IPS-NIHi7 (cell line): ENCODE results near the gene DAB2IP.

ENCODE experiments used
- DNase-seq: peaks from one replicate; pipeline ENCODE4 v3.0.0; 2012; ENCODE audit warnings: mixed read lengths; ENCODE audit errors: extremely low spot score

Gene DAB2IP

DNA sequence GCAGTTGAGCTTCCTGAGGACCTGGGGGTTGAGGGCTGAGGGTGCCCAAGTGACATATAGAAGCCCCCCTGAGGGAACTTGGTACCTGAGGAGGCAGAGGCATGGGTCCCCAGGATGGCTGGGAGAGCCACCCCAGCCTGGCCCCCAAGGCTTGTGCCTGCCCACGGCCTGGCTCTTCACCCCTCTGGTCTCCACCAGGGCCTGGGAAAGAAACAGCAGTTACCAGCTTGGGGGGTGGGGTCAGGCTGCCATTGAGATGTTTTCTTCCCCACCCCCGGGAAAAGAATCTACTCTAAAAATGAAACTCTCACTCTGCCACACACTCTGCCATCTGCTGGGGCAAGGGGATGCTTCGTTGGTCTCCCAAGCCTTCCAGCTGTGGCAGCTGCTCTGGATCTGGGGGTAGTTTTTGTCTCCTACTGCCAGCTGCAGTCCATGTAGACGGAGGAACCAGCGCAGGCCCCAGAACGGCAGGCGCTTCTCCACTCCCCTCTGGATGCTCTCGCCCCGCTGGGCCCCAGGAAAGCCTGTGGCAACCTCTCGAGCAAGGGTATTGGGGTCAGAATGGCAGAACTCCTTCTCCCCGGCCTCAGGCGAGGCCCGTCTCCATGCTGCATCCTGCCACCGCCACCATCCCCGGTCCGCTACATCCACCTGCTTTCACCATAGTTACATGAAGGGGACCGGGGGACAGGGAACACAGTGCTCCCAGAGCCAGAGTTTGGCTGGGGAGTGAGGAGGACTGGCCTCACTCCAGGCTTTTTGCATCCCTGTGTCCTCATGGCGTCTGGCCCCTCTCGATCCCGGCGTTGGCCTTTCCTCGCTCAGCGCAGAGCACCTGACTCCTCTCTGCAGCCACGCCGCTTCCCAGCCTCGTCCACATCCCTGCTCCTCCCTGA, 123.5 kb downstream of the DAB2IP start:
- no peak for DNase-seq

GRCh38 chr9:121776001-121776738, 124.7 kb downstream of the DAB2IP start:
- no peak for DNase-seq

DNA sequence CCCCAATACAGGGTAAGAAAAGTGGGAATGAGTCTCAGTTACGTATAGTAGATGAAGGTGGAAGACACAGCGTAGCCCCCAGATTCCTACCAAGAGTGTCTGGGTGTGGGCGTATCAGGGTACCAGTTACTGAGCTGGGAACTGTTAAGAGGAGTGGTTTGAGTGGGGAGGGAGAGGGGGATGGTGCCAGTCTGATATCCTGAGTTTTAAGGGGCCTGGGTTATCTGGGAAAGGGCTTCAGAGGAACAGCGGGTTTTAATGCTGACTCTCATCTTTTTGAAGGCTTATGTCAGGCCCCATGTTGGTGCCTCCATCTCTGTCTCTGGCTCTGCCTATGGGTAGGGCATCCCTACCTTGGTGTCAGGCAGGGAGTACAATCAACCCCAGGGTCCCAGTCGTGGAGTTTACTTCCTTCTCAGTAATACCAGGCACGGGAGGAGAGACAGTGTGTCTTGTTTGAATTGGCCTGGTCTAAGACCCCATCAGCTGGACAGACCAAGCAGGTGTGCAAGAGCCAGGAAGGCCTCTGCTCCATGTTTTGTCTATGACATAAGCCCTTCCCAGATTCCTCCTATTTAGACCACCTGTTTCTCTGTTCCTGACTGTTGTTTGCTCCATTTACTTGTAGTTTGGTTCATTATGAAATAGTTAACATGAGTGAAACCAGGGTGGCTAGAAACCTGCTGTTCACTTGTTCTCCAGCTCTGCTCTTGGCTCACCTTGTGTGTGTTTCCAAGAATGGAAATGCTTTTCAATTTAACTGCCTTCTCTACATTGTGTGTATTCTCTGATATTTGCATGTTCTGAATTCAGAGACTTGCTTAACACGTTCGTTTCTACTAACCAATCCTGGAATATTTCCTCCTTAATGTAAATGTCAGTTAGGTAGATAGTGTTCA, 125.6 kb downstream of the DAB2IP start:
- no peak for DNase-seq

- no peak for DNase-seq
Observed at GRCh38 chr9:121778252-121779225, 127.1 kb downstream of the DAB2IP start.

GRCh38 chr9:121779381-121780117, 128.1 kb downstream of the DAB2IP start:
- no peak for DNase-seq

DNA sequence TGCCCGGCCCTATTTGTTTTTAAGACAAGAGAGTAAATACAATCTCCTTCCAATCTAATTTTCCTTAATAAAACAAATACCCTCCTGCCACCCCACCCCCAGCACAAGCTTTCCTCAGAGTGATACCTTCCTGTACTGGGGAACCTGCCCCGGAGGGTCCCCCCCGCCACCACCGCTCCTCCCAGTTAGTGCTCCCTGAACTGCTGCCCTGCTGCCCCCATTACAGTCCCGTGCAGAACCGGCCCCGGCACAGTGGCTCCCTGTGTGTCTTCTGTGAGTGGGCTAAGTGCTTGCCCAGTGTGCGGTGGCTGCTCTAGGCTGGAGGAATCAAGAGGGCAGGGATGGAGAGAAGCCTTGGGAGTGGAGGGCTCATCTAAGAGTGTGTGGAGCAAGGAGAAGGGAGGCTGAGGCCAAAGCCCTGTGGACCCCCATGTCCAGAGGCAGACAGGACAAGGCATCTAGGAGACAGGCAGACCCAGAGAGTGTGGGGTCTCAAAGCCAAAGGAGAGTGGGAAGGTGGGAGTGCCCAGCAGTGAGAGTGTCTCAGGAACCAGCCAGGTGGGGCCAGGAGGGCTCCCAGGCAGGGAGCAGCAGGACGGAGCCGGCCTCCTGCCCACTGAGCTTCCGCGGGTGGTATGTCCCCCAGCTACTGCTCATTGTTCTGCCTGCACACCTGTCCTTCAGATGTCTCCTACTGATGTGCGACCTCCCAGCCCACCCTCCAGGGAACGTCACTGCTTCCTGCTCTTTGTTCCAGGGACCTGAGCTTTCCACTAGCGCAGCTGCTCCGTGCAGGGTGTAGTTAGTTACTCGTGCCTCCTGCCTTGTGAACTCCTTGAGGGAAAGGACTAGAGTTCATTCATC, 129.0 kb downstream of the DAB2IP start:
- no peak for DNase-seq

GRCh38 chr9:121781145-121781548, 129.7 kb downstream of the DAB2IP start:
- no peak for DNase-seq

- DNase-seq, result no peak
Observed at GRCh38 chr9:121781701-121782464, 130.4 kb downstream of the DAB2IP start.

GRCh38 chr9:121782514-121783110, 131.2 kb downstream of the DAB2IP start:
- DNase-seq, result no peak

DNA sequence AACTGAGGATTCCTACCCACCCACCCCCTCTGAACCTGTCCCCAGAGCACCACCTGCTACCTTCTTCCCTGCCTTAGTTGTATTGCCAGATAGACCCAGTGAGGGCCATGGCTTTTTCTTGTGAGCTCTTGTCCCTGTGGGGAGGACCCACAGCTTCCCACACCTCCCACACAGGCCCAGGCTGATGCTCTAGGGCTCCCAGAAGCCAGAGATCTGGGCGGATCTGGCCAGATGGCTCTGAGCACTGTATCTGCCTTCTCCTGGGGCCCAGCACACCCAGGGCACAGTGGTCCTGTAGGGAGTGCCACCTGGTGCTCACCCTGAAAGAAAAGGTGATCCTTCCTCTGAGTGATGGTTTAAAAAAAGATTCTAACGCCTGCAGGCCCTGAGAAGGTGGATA, 131.7 kb downstream of the DAB2IP start:
- no peak for DNase-seq

GRCh38 chr9:121783521-121784507, 132.4 kb downstream of the DAB2IP start:
- DNase-seq, result peak; percentile 44

DNA sequence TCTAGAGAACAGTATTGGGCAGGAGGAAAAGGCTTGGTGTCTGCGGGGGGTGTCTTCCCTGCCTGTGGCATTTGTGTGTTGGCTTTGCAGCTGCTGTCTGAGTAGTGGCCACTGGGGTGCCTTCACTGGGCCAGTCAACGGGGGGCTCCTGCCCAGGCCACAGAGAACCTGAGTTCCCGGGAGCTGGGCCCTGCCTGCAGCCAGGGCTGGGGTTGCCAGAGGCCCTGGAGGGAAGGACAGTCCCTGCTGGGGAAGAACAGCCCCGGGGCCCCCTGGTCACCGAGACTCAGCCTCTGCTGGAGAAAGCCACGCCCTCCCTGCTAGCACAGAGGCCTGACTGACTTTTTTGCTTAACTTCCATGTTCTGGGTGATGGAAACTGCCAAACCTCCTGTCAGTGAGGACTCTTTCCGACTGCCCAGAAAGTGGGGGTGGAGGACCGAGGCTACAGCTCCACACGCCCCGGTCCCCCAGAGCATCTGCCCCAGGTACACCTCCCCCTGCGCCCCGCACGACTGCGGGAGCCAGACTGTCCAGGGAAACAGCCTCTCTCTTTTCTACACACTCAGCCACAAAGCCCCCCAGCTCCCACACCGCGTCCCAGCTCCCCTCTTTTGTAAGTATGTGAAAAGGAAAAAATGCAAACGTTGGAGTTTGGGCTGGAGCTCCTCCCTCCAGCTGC, 133.4 kb downstream of the DAB2IP start:
- DNase-seq, result no peak

DNA sequence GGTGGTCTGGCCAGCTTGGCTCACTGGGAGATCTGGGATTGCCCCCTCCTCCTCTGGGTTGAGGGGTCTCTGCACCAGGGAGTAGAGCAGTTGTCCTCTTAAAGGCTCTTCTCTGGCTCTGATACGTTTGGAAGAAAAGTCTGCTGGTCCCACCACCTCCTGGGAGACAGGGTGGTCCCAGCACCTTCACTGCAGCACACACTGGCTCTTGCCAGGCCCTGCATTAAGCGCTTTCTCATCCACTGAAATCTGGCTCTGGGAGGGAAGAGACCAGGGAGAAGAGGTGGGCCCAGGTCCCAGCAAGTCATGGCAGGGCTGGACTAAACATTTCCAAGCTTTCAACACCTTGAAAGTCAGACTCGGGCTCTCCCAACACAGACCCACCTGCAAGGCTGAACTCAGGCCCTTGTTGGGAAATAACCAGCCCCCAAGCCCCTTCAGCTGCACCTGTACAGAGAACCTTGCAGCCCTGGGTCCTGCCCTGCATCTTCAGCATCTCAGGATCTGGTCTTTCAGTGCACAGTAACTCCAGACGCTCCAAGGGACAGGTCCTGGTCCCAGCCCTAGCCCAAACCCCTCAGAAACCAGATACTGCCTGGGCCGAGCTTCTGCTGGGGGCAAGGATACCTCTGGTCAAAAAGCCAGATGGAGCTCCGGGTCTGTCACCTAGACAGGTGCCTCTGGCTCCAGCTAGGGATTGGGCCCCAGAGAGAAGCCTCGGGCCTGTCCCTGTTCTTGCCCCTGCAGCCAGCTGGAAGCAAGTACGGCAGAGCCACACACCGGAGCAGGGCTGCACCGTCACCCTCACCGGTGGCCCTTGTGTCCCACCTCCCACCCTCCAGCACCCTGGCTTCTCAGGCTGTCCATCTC, 134.5 kb downstream of the DAB2IP start:
- DNase-seq, result no peak

DNA sequence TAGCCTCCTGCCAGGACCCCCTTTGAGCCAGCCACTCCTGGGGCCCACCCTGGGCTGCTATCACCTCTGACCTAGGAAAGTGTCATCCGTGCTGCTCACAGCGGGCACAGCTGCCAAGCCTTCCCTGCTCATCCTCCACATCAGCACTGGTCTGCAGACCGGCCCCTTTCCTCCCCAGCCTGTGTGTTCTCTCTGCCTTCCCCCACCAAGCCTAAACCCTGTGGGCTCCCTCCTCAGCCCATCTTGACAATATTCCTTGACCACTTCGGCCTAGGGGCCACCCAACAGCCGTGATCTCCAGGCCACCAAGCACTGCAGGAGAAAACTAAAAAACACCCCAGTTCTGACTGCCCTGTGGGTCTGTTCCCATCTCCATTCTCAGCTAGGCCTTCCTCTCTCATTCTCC, 135.1 kb downstream of the DAB2IP start:
- DNase-seq, result no peak

- no peak for DNase-seq
Observed at GRCh38 chr9:121786998-121787422, 135.6 kb downstream of the DAB2IP start.
